Stimulated activated CD8-positive, alpha-beta memory T cell treated with anti-CD3 and anti-CD28 coated beads, Interleukin-7, amount 100 ng/mL, for 4 hours (primary cell): ENCODE results near the gene CLCNKA.

ENCODE experiments used
- DNase-seq, 2 donors: peaks; one replicate each; pipeline ENCODE4 v3.0.0-alpha.2; 2020; ENCODE audit warnings: low read depth in 2 of 2

The CLCNKA gene

DNA sequence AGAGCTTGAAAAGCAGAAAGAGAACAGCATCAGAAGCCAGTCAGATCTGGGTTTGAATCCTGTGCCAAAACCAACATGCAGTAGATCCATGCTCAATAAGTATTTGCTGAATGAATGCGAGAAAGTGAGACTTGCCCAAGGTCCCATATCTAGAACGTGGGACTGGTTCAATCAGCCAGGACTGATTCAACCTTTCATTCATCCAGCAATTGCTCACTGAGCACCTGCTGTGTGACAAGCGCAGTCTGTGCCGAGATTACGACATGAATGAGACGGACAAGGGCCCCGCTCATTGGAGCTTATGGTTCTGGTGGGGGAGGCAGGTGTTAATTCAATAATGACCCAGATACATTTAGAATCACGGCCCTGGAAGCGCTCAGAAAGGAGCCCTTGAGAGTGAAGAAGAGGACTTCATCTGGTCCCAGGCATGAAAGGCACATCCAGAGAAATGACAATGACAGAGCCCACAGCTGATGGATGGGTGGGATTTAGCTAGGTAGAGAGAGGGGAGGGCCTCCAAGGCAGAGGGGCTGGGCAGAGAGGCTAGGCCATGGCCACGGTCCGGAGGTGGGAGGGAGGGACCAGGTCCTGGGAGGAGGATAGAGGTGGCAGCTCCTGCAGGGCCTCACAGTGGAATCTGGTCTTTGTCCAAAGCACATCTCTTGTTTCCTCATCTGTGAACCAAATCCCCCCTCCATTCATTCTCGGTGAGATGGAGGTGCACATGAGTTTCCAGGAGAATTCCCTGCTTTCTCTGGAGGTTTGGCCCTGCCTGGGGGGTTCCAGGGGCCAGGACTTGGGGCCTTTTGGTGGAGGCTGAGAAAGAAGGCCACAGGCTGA is 55.8 kb downstream of the CLCNKA start:
- no peak for DNase-seq

- DNase-seq, result peak; percentile 54 to 55
Measured at GRCh38 chr1:16078925-16079656, 57.3 kb downstream of the CLCNKA start.

DNA sequence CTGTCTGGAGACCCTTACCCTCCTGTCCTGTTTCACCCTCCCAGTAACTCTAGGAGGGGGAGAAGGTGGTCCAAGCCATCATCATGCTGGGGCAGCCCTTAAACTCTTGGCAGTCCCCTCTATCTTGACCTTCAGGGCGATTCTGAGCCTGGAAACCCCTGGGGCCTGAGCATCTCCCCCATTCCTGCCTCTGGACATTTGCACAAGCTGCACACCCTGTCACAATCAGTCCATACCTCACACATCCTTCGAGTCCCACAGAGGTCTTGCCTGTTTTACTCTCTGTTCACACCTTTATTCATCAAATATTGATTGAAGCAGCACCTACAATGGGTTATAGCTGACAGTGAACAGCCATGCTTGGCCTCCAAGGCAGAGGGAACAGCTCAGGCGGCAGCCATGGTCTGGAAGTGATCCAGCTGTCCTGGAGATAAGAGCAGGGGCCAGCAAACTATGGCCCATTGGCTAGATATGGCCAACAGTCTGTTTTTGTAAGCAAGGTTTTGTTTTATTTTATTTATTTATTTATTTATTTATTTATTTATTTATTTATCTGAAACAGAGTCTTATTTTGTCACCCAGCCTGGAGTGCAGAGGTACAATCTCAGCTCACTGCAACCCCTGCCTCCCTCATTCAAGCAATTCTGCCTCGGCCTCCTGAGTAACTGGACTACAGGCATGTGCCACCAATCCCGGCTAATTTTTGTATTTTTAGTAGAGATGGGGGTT is 58.8 kb downstream of the CLCNKA start:
- no peak for DNase-seq

DNA sequence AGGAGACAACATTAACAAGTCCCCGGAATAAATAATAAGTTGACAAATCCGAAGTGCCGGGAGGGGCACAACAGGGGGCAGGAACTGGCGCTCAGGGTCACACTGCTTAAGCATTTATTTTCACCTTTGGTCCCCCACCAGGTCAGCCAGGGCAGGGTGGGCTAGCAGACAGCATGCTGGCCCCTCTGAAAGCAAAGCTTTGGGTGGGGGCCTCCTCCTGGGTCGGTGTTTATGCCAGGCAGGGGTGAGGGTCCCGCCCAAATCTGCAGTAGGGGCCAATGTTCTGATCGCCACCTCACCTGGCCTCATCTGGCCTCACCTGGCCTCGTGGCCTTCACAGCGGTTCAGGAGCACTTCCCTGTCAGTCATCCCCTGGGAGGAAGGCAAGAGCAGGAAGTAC is 59.8 kb downstream of the CLCNKA start:
- no peak for DNase-seq

DNA sequence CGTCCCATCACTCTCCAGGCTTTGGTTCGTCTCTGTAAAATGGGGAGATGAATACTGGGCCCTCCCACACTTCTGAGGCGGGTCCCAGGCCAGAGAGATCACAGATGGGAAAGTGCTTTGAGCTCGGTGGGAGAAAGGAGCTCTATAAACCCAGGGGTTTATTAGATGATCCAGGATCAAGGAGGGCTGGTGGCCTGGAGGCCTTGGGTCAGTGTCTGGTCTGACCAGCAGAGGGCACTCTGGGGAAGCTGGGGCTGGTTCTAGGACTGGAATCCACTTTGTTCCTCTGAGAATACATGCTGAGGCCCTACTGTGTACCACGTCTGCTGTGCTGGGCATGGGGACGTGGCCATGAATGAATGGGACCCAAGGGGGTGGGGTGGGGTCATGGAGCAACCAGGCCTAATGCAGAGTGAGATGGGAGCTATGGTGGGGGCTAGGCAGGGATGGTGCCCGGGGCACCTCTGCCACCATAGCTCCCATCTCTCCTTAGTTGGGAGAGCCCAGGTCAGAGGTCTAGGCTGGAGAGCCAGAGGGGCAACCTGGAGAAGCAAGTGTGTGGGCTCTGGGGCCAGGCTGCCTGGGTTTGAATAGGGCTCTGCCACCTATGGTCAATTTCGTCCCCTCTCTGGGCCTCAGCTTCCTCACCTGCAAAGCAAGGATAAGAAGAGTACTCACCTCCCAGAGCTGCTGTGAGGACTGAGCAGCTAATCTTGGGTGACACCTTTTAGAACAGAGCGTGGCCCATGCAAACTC is 60.6 kb downstream of the CLCNKA start:
- peak in 1 of 2 donors; percentile 14 for DNase-seq

DNA sequence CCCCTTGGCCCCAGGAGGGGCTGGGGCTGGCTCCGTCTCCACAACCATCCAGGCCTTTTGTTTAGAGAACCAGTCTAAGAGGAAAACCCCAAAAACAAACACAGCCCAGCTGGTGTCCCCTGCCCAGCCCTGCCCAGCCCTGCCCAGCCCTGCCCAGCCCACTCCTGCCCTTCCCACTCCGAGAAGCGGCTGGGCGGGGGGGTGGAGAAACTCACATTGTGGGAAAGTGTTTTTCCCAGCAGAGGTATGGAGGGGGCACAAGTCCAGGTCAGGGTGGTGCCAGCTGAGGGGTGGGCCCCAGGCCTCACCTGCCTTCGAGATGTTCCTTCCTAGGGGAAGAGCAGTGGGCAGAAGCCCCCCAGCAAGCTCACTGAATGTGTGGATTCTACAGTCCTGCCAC is 61.6 kb downstream of the CLCNKA start:
- DNase-seq, result no peak
